Fibroblast of gingiva (primary cell): ENCODE measurements around the gene LEKR1.
A peak's percentile ranks its signal among the peaks of the same experiment; 100 is the strongest.

Experiments
- DNase-seq: peaks from one replicate; pipeline ENCODE4 v3.0.0-alpha.2; 2011; ENCODE audit warnings: low read depth

The LEKR1 gene

DNA sequence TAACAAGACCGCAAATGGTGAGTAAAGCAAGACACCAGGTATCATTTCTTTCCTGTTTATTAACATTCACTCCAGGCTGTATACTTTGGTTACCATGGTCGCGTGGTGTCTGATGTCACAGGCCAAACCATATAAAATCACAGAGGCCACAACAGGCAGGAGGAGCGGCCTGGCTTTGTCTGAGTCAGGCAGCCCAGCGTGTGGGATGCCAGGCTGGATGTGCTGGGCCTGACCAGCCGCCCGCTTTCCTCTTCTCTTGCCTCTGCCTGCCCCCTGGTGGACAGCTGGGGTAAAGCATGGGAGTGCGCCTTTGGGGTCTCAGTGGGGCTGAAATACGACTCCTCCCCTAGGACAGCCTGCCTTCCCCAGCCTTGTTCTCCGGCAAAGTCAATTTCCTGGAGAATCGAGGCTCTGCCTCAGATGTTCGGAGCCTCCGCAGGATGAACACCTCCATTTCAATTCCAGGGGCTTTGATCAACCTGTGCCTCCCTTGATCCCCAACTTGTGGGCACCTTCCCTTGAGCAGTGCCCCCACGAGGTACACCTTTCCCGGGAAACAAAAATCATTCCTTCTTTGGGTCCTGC is 255.6 kb downstream of the LEKR1 start:
- peak; percentile 92 for DNase-seq

DNA sequence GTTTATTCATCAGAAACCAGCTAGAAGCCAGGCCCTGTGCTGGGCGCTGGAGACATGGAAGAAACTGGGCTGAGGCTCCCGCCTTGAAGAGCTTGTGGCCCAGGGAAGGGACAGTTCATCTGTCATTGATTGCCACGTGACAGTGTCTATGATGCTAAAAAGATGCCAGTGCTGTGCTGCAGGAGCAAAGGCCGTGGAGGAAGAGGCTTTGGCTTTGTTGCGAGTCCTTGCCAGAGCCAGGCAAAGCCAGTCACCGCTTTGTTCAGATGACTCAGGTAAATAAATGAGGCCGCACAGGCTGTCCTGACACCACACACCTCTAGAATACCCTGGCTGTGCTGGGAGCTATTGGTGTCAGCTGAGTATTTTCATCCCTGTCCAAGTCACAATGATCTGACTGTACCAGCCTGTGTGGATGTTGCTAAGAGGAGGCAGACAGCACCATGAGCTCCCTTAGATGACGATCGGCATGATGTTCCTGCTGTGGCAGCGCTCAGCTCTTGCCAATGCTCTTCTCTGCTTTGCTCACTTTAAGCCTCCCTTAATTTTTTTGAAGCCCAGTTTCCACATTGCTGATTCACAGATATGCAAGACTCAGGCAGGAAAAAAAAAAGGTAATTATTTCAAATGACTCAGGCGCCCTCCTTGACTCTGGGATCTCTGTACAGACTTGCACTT is 256.3 kb downstream of the LEKR1 start:
- DNase-seq: peak; percentile 40

- no peak for DNase-seq
These were observed 257.7 kb downstream of the LEKR1 start for GRCh38 chr3:157083824-157084223.

GRCh38 chr3:157086060-157086750 is 260.1 kb downstream of the LEKR1 start:
- DNase-seq: peak; percentile 16

DNA sequence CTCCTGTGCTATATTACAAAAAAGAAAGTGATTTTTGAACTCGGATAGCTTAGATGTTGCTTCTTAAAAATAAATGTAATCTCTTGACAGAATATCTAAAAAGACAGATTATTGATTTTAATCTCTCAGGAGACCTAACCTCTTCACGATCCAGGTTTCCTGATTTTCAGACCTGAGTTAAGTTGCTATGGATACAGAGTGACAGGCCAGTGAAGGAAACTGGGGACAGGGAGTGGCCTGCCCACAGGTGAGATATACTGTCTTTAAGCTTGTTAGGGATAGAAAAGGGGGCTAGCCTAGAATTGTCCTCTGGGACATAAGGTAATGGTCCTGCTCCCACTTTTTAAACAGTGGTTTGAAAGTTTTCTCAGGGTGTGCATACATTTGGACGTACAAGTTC is 260.6 kb downstream of the LEKR1 start:
- DNase-seq: no peak

DNA sequence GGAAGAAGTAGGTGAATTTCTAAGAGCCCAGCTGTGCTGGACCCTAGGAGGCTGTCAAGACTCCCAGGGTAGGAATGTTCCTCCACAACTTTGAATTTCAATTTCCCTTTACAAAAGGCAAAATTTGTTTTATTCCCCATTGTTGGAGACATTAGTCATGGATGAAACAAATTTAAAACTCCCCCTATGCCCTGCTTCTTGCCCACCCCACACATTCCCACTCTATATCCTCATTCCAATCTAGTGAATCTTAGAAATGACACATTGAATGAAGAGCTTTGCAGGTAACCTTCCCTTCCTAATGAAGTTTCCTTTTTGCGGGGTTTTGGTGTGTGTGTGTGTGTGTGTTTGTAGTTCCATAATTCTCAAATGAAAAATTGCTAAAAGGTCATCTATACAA is 261.2 kb downstream of the LEKR1 start:
- no peak for DNase-seq

GRCh38 chr3:157087780-157088600 is 261.8 kb downstream of the LEKR1 start:
- no peak for DNase-seq

DNA sequence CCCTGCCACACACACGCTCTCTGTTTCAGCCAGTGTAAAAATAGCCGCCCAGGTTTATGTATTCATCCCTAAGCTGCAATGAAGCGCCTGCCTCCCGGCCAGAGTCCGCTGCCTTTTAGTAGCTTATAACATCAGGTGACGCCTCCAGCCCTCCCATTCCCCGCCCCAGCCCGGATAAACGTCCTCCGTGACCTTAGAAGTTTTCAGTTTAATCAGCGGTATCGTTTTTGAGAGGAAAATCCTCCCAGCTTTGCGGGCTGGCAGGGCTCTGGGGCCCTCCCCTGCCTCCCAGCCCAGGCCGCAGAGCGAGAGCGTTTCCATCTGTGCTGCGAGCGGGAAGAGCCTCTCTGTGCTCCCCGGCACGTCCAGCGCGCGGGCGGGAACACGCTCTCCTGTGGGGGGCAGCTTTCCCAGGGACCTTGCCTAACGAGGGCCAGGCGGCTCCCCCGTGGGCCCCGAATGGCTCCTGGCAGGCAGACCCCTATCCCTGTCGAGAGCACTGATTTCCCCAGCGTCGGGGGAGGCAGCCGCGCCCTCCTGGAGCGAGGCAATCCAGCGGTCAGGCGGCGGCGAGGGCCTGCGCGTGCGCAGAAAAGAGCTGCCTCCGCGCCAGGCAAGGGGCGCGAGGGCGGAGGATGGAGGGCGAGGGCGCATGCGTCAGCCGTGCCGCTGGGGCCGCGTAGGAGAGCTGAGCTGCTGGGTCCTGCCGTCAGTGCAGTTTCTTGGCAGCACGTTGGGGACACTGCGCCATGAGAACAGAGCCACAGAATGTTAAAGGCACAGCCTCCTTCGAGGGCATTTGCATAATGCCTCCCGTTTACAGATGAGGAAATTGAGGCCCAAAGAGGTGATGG is 262.7 kb downstream of the LEKR1 start:
- peak; percentile 95 for DNase-seq

DNA sequence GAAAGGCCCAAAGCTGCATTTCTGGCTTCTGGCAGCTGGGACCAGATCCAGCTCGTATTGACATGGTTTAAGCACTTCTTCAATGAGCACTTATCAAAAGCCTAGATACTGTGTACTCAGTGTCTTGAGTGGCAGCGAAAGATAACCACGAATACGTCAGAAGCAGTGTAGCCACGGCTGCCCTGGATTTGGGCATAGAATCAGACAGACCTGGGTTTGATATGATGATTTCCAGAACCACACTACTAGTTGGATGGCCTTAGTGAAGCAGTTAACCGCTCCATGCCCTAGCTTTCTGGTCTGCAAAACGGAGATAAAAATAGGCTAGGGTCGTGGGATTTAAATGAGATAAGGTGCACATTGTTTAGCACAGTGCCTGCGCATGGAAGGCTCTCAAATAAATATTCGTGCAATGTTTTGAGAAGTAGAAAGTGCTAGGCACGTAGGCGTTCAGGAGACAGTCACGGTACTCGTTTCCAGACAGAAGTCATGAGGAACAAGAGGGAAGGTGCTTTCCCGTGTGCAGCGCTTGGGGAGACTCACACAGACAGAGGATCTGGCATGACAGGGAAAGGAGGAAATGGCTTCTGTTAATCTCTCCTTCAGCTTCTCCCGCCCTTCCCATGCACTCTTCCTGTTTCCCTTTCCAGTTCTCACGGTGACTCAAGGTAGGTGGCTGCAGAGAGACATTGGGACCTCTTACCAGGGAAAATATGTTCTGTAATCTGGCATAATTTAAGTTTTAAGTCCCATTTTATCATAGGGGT is 263.5 kb downstream of the LEKR1 start:
- DNase-seq: no peak

DNA sequence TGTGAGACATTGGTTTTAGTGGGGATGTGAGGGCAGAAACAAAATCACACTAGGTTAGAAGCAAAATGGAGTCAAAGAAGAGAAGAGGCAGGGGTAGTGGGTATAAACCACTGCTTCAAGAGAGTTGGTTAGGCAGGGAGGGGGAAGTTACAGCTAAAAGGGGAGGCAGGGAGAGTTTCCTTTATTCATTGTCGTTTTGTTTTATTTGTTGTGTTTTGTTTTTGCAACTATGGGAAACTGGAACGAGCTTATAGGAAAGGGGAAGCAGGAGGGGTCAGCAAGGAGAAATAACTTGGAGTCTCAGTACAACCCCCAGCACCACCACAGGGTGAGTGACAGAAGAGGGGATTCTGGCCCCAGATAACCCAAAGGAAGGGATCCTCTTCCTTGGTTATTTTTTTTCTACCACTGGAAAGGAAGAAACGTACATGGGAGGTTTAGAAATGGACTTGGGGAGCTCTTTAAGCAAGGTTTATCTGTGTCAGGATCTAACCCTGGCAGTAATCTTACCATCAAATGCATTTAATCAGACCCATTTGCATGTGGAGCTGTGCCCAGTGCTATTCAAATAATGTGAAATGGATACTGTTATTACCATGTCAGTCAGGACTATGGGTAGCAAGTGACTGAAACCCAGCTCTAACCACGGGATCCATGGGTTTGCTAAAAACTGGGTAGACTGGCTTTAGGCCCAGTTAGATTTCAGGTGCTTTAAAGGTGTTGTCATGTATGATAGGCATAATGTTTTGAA is 265.1 kb downstream of the LEKR1 start:
- no peak for DNase-seq

DNA sequence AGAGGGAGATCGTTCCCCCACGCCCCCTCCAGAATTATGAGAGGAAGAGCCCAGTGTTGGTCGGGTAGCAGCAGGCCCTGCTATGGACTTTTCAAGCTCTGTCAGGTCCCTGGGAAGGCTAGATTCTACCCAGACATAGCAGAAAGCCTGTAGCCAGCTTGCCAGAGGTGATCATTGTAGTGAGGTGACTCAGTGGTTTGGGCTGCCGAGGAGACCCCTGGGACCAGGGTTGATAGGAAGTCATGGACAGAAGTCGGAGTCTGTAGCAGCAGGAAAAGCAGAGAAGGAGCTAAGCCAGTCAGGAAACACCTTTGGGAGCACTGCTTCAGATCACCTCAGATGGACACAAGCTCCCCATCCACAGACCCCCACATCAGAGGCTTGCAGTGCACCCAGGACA is 266.1 kb downstream of the LEKR1 start:
- DNase-seq: no peak

DNA sequence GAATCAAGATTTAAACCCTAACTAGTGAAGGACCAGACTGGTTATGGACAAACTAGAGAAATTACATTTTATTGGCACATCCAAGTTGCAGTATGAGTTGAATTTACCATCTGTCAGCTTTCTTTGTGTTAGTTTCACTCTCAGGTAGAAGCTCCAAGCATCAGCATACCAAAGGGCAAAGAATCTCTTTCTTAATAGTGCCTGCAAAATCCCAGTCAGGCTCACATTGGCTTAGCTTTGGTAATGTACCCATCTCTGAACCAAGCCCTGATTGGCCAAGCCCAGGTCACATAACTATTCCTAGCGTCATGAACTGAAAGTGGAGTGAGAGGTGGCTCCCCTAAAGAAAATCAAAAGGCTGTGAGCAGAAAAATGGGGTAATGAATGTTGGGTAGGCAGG is 266.9 kb downstream of the LEKR1 start:
- DNase-seq: no peak

DNA sequence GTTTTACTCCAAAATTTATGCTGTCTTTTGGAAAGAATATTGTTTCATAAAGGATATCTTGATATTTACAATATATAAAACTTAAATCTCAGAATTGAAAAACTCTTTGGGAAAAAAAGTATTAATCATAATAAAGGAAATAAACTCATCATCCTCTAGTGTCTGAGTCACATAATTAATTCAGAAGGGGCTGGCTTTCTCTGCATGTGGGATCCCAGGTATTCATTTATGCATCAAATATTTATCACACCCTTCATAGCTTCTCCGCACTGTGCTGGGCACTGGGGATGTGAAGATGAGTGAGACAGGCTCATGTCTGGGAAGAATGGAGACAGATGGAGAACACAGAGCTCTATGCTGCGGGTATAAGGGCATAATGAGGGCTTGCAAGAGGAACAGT is 268.1 kb downstream of the LEKR1 start:
- no peak for DNase-seq

DNA sequence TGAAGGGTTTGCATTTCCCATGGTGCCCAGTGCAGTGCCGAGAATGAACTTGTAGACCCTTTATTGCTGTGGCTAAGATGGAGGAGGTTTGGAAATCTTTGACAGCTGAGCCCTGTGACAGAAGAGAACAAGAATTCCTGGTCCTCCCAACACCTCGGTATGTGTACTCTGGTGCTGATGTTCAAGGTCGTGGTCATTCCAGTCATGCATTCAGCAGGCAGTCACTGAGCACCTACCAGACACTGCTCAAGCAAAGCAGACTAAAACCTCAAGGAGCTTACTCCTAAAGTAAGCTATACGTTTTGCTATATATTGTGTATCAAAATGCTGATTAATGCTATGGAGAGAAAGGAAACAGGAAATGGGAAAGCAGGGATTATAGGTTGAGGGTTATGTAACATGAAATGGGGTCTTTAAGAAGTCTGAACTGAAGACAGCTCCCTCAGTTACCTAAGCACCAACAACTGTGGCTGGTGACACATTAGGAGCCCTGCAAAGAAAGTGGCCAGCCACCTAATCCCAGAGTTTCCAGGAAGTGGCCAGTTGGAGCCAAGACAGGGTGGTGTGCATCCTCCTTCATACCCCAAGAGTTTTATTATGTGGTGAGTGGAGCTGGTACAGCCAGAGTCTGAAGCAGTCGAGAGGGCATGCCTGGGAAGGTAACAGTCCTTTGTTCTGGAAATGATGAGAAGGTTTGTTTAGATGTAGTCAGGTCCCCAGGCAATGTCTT is 268.8 kb downstream of the LEKR1 start:
- no peak for DNase-seq
